ENCODE measurements around the gene VAMP2. TPM values are rescaled to one million over a fixed set of nuclear protein-coding genes. Genes with fewer than 3 reads are reported as not detected.

Gene VAMP2
- total RNA-seq, 2 experiments from 2014 or later: 26.3 to 26.6 TPM

GRCh38 chr17:8161289-8162232 is 1.2 kb downstream of the VAMP2 start:
- POLR2A ChIA-PET: interaction anchor here (5.0 kb wide), 1 partner anchor 12 kb away, joined by 56 read pairs; no protein-coding TSS in a partner anchor
- CTCF ChIA-PET: interaction anchor here (0.6 to 4.9 kb wide), 5 partner anchors 12 to 87 kb away, joined by 3 to 28 read pairs (median 4); partner anchors contain the start of gene PFAS

- ChIA-PET POLR2A (interaction anchor here (5.0 kb wide), 1 partner anchor 13 kb away, joined by 56 read pairs; no protein-coding TSS in a partner anchor), CTCF (interaction anchor here (0.6 to 4.9 kb wide), 6 partner anchors 9 to 88 kb away, joined by 3 to 28 read pairs (median 4); partner anchors contain the start of gene PFAS)
Observed at GRCh38 chr17:8160741-8161221, 2.0 kb downstream of the VAMP2 start.

GRCh38 chr17:8160224-8160577 is 2.5 kb downstream of the VAMP2 start:
- CTCF ChIA-PET: interaction anchor here (1.0 to 4.9 kb wide), 5 partner anchors 10 to 41 kb away, joined by 3 to 28 read pairs (median 4); no protein-coding TSS in a partner anchor
- POLR2A ChIA-PET: interaction anchor here (5.0 kb wide), 1 partner anchor 13 kb away, joined by 56 read pairs; no protein-coding TSS in a partner anchor

- ChIA-PET CTCF (interaction anchor here (1.0 to 4.9 kb wide), 9 partner anchors 9 to 80 kb away, joined by 3 to 28 read pairs (median 6); partner anchors contain the start of gene ALOXE3), POLR2A (interaction anchor here (2.4 to 5.0 kb wide), 2 partner anchors 14 kb away, joined by 14 to 56 read pairs; no protein-coding TSS in a partner anchor)
Observed at GRCh38 chr17:8159459-8160223, 3.1 kb downstream of the VAMP2 start.

GRCh38 chr17:8159032-8159400 is 3.7 kb downstream of the VAMP2 start:
- POLR2A ChIA-PET: interaction anchor here (2.4 kb wide), 1 partner anchor 14 kb away, joined by 14 read pairs; no protein-coding TSS in a partner anchor

GRCh38 chr17:8158267-8159031 is 4.3 kb downstream of the VAMP2 start:
- POLR2A ChIA-PET: interaction anchor here (0.7 to 2.4 kb wide), 2 partner anchors 15 to 33 kb away, joined by 3 to 14 read pairs; no protein-coding TSS in a partner anchor
- CTCF ChIA-PET: interaction anchor here (0.9 to 4.9 kb wide), 11 partner anchors 8 to 133 kb away, joined by 3 to 28 read pairs (median 6); partner anchors contain the start of gene ALOXE3

More at GRCh38 chr17:8159032-8159400, 3.7 kb downstream of the VAMP2 start:
- CTCF ChIA-PET: interaction anchor here (1.3 to 4.9 kb wide), 9 partner anchors 9 to 132 kb away, joined by 3 to 28 read pairs (median 8); partner anchors contain the start of gene ALOXE3

- ChIA-PET CTCF (interaction anchor here (0.6 to 4.9 kb wide), 9 partner anchors 8 to 66 kb away, joined by 3 to 27 read pairs (median 5); partner anchors contain the start of gene ALOXE3), POLR2A (interaction anchor here (0.5 to 4.1 kb wide), 9 partner anchors 8 to 92 kb away, joined by 3 to 31 read pairs (median 4); partner anchors contain the start of genes CTC1 and HES7)
Observed at GRCh38 chr17:8156246-8156992, 6.3 kb downstream of the VAMP2 start.

GRCh38 chr17:8155996-8156245 is 6.8 kb downstream of the VAMP2 start:
- ChIA-PET POLR2A (interaction anchor here (0.5 to 4.1 kb wide), 6 partner anchors 8 to 65 kb away, joined by 3 to 31 read pairs (median 4); partner anchors contain the start of gene HES7), CTCF (interaction anchor here (0.6 to 4.9 kb wide), 7 partner anchors 8 to 63 kb away, joined by 3 to 27 read pairs (median 5); partner anchors contain the start of gene ALOXE3)

GRCh38 chr17:8155231-8155995 is 7.3 kb downstream of the VAMP2 start:
- CTCF ChIA-PET: interaction anchor here (0.6 to 4.9 kb wide), 7 partner anchors 9 to 62 kb away, joined by 3 to 27 read pairs (median 6); partner anchors contain the start of gene ALOXE3
- POLR2A ChIA-PET: interaction anchor here (1.2 to 4.1 kb wide), 5 partner anchors 9 to 36 kb away, joined by 3 to 31 read pairs (median 4); partner anchors contain the start of gene HES7

GRCh38 chr17:8154608-8155155 is 8.1 kb downstream of the VAMP2 start:
- ChIA-PET POLR2A (interaction anchor here (0.6 to 4.1 kb wide), 2 partner anchors 19 to 893 kb away, joined by 6 to 31 read pairs; no protein-coding TSS in a partner anchor), CTCF (interaction anchor here (1.3 to 3.3 kb wide), 7 partner anchors 9 to 61 kb away, joined by 3 to 17 read pairs (median 5); no protein-coding TSS in a partner anchor)

- ChIA-PET CTCF (interaction anchor here (0.5 to 3.3 kb wide), 7 partner anchors 9 to 34 kb away, joined by 3 to 17 read pairs (median 5); no protein-coding TSS in a partner anchor), POLR2A (interaction anchor here (0.6 to 4.1 kb wide), 5 partner anchors 9 to 892 kb away, joined by 3 to 31 read pairs (median 6); no protein-coding TSS in a partner anchor)
Observed at GRCh38 chr17:8153957-8154607, 8.7 kb downstream of the VAMP2 start.

- POLR2A ChIA-PET: interaction anchor here (0.6 to 4.1 kb wide), 5 partner anchors 8 to 30 kb away, joined by 3 to 31 read pairs (median 6); partner anchors contain the start of gene HES7
Observed at GRCh38 chr17:8153525-8153956, 9.2 kb downstream of the VAMP2 start.

GRCh38 chr17:8153031-8153451 is 9.7 kb downstream of the VAMP2 start:
- CTCF ChIA-PET: interaction anchor here (1.3 to 3.3 kb wide), 5 partner anchors 14 to 73 kb away, joined by 3 to 17 read pairs (median 5); no protein-coding TSS in a partner anchor
- POLR2A ChIA-PET: interaction anchor here (1.3 to 2.4 kb wide), 5 partner anchors 11 to 33 kb away, joined by 3 to 11 read pairs (median 6); partner anchors contain the start of gene HES7

More at GRCh38 chr17:8153525-8153956, 9.2 kb downstream of the VAMP2 start:
- CTCF ChIA-PET: interaction anchor here (0.5 to 3.3 kb wide), 7 partner anchors 10 to 34 kb away, joined by 3 to 17 read pairs (median 5); no protein-coding TSS in a partner anchor

GRCh38 chr17:8152112-8152775 is 10.5 kb downstream of the VAMP2 start, which contains the start of gene PER1:
PER1 (minus strand) TSS chr17:8152404; CDS start chr17:8150706, 1,698 bp downstream.
- ChIA-PET POLR2A (interaction anchor here (0.8 to 2.4 kb wide), 7 partner anchors 12 to 36 kb away, joined by 3 to 11 read pairs (median 5); partner anchors contain the start of gene HES7), CTCF (interaction anchor here (1.0 to 3.3 kb wide), 4 partner anchors 14 to 73 kb away, joined by 3 to 17 read pairs (median 4); no protein-coding TSS in a partner anchor)

All from activated CD8-positive, alpha-beta memory T cell treated with anti-CD3 and anti-CD28 coated beads for 36 hours (primary cell).